HepG2 (cell line): ENCODE measurements around the gene GIMD1. TPM values are rescaled to one million over a fixed set of nuclear protein-coding genes. Genes with fewer than 3 reads are reported as not detected.

Source experiments
- ATAC-seq: fragments of 200-7000 bp; cut with Tn5 transposase; 3 replicates; pipeline ENCODE4 v1.9.1; 2020; ENCODE audit warnings: mild to moderate bottlenecking, moderate library complexity
- BruUV-seq: library from RNA; stranded (reverse); fragments of 400-500 nt; replicated peaks from 2 replicates; lab custom pipeline; 2021; lab: Mats Ljungman, UMichigan
- CTCF ChIA-PET: fragments of 300-600 bp; formaldehyde crosslinking; extraction: SDS; loops from one replicate; lab custom pipeline; 2021; ENCODE audit warnings: low total read pairs, inconsistent platforms, low intra/inter-chr PET ratio; lab: Yijun Ruan, JAX
- POLR2A ChIA-PET: fragments of 350-600 bp; sonication (Branson Sonifier 250); formaldehyde crosslinking; loops from one replicate; lab custom pipeline; 2020; ENCODE audit warnings: antibody characterized with exemption, inconsistent platforms; lab: Yijun Ruan, JAX
- DNase-seq: peaks from one replicate; pipeline ENCODE4 v3.0.0-alpha.2; 2015; ENCODE audit warnings: low spot score
- FAIRE-seq: peaks from 3 replicates; lab custom pipeline; 2011; peaks lifted over from hg19 to GRCh38; lab: Jason Lieb, UNC
- H2AFZ ChIP-seq: one replicate; pipeline ENCODE4 v1.6.1; 2011; ENCODE audit warnings: low read length, inconsistent platforms
- H3K27ac ChIP-seq: fragments of 300-600 bp; 3 replicates; pipeline ENCODE4 v1.8.0; 2011; ENCODE audit warnings: mixed run types, mild to moderate bottlenecking, mixed read lengths, low read length, inconsistent platforms; ENCODE audit not compliant: insufficient read depth; ENCODE audit errors: extremely low read length
- H3K27me3 ChIP-seq, 2 experiments: fragments of 200-600 bp in 1 of 2; 2 replicates in 1 of 2; 3 replicates in 1 of 2; pipeline versions ENCODE4 v1.6.0 to v1.8.0; 2011; ENCODE audit warnings: low read length in 2 of 2, mild to moderate bottlenecking in 2 of 2, moderate library complexity in 2 of 2, inconsistent platforms in 1 of 2; ENCODE audit not compliant: insufficient read depth in 2 of 2, control insufficient read depth in 1 of 2
- H3K36me3 ChIP-seq, 2 experiments: fragments of 200-600 bp in 1 of 2; replicated peaks in 1 of 2; 2 replicates in 1 of 2; 3 replicates in 1 of 2; pipeline versions ENCODE4 v1.5.1 to v1.8.0; 2011; ENCODE audit warnings: low read length in 2 of 2, inconsistent platforms in 1 of 2; ENCODE audit not compliant: insufficient read depth in 2 of 2, control insufficient read depth in 1 of 2
- H3K4me1 ChIP-seq: 2 replicates; pipeline ENCODE4 v1.5.1; 2012; ENCODE audit warnings: low read length, inconsistent platforms; ENCODE audit not compliant: insufficient read depth
- H3K4me2 ChIP-seq: 2 replicates; pipeline ENCODE4 v1.6.0; 2011; ENCODE audit warnings: low read depth, low read length, inconsistent platforms
- H3K4me3 ChIP-seq, 3 experiments: fragments of 200-600 bp in 1 of 3; sonication (generic), shearing (Covaris generic) in 1 of 3; replicated peaks in 1 of 3; 2 replicates each; pipeline ENCODE4 v1.5.1; 2011 to 2016; ENCODE audit warnings: low read length in 3 of 3, inconsistent platforms in 2 of 3, low read depth in 2 of 3, mild to moderate bottlenecking in 2 of 3, control low read depth in 1 of 3, mixed read lengths in 1 of 3; ENCODE audit not compliant: insufficient read depth in 1 of 3
- H3K79me2 ChIP-seq: one replicate; pipeline ENCODE4 v1.6.1; 2011; ENCODE audit warnings: low read length, inconsistent platforms; ENCODE audit not compliant: insufficient read depth
- H3K9ac ChIP-seq: 2 replicates; pipeline ENCODE4 v1.6.0; 2011; ENCODE audit warnings: mild to moderate bottlenecking, low read depth, low read length, inconsistent platforms; ENCODE audit not compliant: insufficient read depth
- H3K9me3 ChIP-seq: 2 replicates; pipeline ENCODE4 v1.5.1; 2012; ENCODE audit warnings: mild to moderate bottlenecking, low read length
- H4K20me1 ChIP-seq: 2 replicates; pipeline ENCODE4 v1.6.0; 2011; ENCODE audit warnings: inconsistent platforms, mild to moderate bottlenecking, low read length, moderate library complexity; ENCODE audit not compliant: insufficient read depth
- CHD2 ChIP-seq: IDR thresholded peaks from 2 replicates; pipeline ENCODE4 v1.6.1; 2011; ENCODE audit warnings: low read depth, low read length, improper control_type of control experiment
- HNF4A ChIP-seq: sonication (generic); formaldehyde crosslinking; IDR thresholded peaks from 2 replicates; pipeline ENCODE4 v1.4.0; 2020; ENCODE audit warnings: missing genetic modification reagents
- RARA ChIP-seq: IDR thresholded peaks from 2 replicates; pipeline ENCODE4 v1.6.1; 2016; ENCODE audit warnings: missing genetic modification reagents, missing compliant biosample characterization
- RBFOX2 ChIP-seq: fragments of 200-400 bp; formaldehyde crosslinking; IDR thresholded peaks from 2 replicates; pipeline ENCODE4 v1.6.1; 2017; ENCODE audit warnings: low read depth, mild to moderate bottlenecking, low read length
- SOX13 ChIP-seq, 3 experiments: fragments of 450-650 bp in 1 of 3; sonication (generic) in 1 of 3; formaldehyde crosslinking in 1 of 3; IDR thresholded peaks in 2 of 3; conservative IDR thresholded peaks in 1 of 3; 2 replicates each; pipeline versions ENCODE4 v1.5.0 to v1.6.1; 2016 to 2020; ENCODE audit warnings: antibody characterized with exemption in 1 of 3, mild to moderate bottlenecking in 1 of 3, missing compliant biosample characterization in 1 of 3, missing genetic modification reagents in 1 of 3, moderate library complexity in 1 of 3
- ZNF292 ChIP-seq: sonication (generic); formaldehyde crosslinking; IDR thresholded peaks from 2 replicates; pipeline ENCODE4 v1.8.1; 2022; ENCODE audit warnings: mild to moderate bottlenecking, low read depth, missing genetic modification reagents, borderline replicate concordance
- WGBS: methylation state at CpG from one replicate; pipeline ENCODE4 v1.1.6; 2017; ENCODE audit warnings: low lambda C conversion rate; 5-methylcytosine and 5-hydroxymethylcytosine counted together
- in situ Hi-C: cut with HindIII; loops from 2 replicates; pipeline ENCODE4 v1.10.0; 2017; ENCODE audit warnings: low pct_unique_long_range_greater_than_20kb; ENCODE audit not compliant: extremely low pct_ligation_motif_present
- intact Hi-C: fragments of 100-400 bp; cut with micrococcal nuclease; formaldehyde crosslinking; loops from one replicate; pipeline ENCODE4 v1.10.0; 2022; ENCODE audit not compliant: unreplicated experiment
- polyA plus RNA-seq, 8 experiments: library from polyadenylated mRNA; depleted of rRNA in 3 of 8; stranded (reverse) in 7 of 8; unstranded in 1 of 8; fragments of >200 nt; fragmentation: Illumina TruSeq in 4 of 8; extraction: Trizol in 4 of 8; gene quantifications; 2 replicates each; pipeline versions ENCODE4 v1.2.1 to v1.2.3, GENCODE V29; 2011 to 2016; ENCODE audit warnings: low read depth in 4 of 8, missing spikeins in 1 of 8, mixed read lengths in 1 of 8; ENCODE audit not compliant: insufficient read depth in 1 of 8
- total RNA-seq, 5 experiments: library from RNA; depleted of rRNA; stranded (reverse); fragments of >200 nt; fragmentation: Illumina TruSeq; extraction: Trizol; gene quantifications; 2 replicates each; pipeline ENCODE4 v1.2.3, GENCODE V29; 2016; ENCODE audit warnings: low read depth in 1 of 5
- TF ChIP-seq, protein P1 (sequence below): sonication (generic); formaldehyde crosslinking; conservative IDR thresholded peaks from 2 replicates; pipeline ENCODE4 v1.4.0; 2020; ENCODE audit warnings: mild to moderate bottlenecking, missing genetic modification reagents, moderate library complexity
- TF ChIP-seq, protein P2 (sequence below): sonication (generic); formaldehyde crosslinking; IDR thresholded peaks from 2 replicates; pipeline ENCODE4 v1.9.0; 2021; ENCODE audit warnings: missing genetic modification reagents, borderline replicate concordance
- TF ChIP-seq, protein P3 (sequence below): sonication (generic); formaldehyde crosslinking; IDR thresholded peaks from 2 replicates; pipeline ENCODE4 v1.4.0; 2020; ENCODE audit warnings: missing genetic modification reagents, borderline replicate concordance

The GIMD1 gene
- total and polyA plus RNA-seq, 2 of the 13 experiments (the other 11 are each of a cell fraction or from before 2014, with no cell fraction given) = not detected

GRCh38 chr4:106320235-106320634, 48.3 kb downstream of the GIMD1 start:
- intact Hi-C loops = no loop called here
- peaks cover 78% of the 10 kb centered on the region for H3K79me2 ChIP-seq
- FAIRE-seq = no peak

More at GRCh38 chr4:106320235-106320634, 48.3 kb downstream of the GIMD1 start:
- peaks cover 49% of the 10 kb centered on the region for H3K4me1 ChIP-seq
- ATAC-seq = no peak
- H2AFZ ChIP-seq = no peak overlapping the region
- H3K4me2 ChIP-seq = peak overlapping the region; percentile 75
- TF ChIP-seq, protein P1, sequence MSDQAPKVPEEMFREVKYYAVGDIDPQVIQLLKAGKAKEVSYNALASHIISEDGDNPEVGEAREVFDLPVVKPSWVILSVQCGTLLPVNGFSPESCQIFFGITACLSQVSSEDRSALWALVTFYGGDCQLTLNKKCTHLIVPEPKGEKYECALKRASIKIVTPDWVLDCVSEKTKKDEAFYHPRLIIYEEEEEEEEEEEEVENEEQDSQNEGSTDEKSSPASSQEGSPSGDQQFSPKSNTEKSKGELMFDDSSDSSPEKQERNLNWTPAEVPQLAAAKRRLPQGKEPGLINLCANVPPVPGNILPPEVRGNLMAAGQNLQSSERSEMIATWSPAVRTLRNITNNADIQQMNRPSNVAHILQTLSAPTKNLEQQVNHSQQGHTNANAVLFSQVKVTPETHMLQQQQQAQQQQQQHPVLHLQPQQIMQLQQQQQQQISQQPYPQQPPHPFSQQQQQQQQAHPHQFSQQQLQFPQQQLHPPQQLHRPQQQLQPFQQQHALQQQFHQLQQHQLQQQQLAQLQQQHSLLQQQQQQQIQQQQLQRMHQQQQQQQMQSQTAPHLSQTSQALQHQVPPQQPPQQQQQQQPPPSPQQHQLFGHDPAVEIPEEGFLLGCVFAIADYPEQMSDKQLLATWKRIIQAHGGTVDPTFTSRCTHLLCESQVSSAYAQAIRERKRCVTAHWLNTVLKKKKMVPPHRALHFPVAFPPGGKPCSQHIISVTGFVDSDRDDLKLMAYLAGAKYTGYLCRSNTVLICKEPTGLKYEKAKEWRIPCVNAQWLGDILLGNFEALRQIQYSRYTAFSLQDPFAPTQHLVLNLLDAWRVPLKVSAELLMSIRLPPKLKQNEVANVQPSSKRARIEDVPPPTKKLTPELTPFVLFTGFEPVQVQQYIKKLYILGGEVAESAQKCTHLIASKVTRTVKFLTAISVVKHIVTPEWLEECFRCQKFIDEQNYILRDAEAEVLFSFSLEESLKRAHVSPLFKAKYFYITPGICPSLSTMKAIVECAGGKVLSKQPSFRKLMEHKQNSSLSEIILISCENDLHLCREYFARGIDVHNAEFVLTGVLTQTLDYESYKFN (CRISPR knock-in tag) = 0 out of 2 replicates have a peak, but pooled peaks have one; percentile 20
- peak; percentile 23; the same call in 1 of the 2 replicates for TF ChIP-seq RBFOX2
- TF ChIP-seq, protein P2, sequence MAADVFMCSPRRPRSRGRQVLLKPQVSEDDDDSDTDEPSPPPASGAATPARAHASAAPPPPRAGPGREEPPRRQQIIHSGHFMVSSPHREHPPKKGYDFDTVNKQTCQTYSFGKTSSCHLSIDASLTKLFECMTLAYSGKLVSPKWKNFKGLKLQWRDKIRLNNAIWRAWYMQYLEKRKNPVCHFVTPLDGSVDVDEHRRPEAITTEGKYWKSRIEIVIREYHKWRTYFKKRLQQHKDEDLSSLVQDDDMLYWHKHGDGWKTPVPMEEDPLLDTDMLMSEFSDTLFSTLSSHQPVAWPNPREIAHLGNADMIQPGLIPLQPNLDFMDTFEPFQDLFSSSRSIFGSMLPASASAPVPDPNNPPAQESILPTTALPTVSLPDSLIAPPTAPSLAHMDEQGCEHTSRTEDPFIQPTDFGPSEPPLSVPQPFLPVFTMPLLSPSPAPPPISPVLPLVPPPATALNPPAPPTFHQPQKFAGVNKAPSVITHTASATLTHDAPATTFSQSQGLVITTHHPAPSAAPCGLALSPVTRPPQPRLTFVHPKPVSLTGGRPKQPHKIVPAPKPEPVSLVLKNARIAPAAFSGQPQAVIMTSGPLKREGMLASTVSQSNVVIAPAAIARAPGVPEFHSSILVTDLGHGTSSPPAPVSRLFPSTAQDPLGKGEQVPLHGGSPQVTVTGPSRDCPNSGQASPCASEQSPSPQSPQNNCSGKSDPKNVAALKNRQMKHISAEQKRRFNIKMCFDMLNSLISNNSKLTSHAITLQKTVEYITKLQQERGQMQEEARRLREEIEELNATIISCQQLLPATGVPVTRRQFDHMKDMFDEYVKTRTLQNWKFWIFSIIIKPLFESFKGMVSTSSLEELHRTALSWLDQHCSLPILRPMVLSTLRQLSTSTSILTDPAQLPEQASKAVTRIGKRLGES = no peak
- TF ChIP-seq ZNF292 (CRISPR knock-in tag) = no peak
- no peak for TF ChIP-seq SOX13 (IDR thresholded peaks at IDR 0.05)
- 0 out of 4 replicates have a peak, but pooled peaks of 1 of the 2 experiments have one; percentile 7 for TF ChIP-seq SOX13 (CRISPR knock-in tag; conservative IDR thresholded peaks at IDR 0.05 in 1 of 2, IDR thresholded peaks at IDR 0.05 in 1 of 2)
- TF ChIP-seq, protein P3, sequence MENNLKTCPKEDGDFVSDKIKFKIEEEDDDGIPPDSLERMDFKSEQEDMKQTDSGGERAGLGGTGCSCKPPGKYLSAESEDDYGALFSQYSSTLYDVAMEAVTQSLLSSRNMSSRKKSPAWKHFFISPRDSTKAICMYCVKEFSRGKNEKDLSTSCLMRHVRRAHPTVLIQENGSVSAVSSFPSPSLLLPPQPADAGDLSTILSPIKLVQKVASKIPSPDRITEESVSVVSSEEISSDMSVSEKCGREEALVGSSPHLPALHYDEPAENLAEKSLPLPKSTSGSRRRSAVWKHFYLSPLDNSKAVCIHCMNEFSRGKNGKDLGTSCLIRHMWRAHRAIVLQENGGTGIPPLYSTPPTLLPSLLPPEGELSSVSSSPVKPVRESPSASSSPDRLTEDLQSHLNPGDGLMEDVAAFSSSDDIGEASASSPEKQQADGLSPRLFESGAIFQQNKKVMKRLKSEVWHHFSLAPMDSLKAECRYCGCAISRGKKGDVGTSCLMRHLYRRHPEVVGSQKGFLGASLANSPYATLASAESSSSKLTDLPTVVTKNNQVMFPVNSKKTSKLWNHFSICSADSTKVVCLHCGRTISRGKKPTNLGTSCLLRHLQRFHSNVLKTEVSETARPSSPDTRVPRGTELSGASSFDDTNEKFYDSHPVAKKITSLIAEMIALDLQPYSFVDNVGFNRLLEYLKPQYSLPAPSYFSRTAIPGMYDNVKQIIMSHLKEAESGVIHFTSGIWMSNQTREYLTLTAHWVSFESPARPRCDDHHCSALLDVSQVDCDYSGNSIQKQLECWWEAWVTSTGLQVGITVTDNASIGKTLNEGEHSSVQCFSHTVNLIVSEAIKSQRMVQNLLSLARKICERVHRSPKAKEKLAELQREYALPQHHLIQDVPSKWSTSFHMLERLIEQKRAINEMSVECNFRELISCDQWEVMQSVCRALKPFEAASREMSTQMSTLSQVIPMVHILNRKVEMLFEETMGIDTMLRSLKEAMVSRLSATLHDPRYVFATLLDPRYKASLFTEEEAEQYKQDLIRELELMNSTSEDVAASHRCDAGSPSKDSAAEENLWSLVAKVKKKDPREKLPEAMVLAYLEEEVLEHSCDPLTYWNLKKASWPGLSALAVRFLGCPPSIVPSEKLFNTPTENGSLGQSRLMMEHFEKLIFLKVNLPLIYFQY (CRISPR knock-in tag) = no peak
- peak; percentile 40 for TF ChIP-seq HNF4A (CRISPR knock-in tag)
- peak; percentile 59 for TF ChIP-seq RARA (CRISPR knock-in tag)
- no peak for TF ChIP-seq CHD2
- WGBS = 80% methylated on average over 1 of the region's 1 CpG
- H3K4me3 ChIP-seq = no peak overlapping the region; a peak in 1 of 6 replicates
- no peaks in the 10 kb centered on the region for H3K9me3 ChIP-seq
- ChIA-PET CTCF (no interaction called here), POLR2A (interaction anchor here (1.0 to 1.4 kb wide), 3 partner anchors 8 to 62 kb away, joined by 3 to 6 read pairs (median 5); no protein-coding TSS in a partner anchor)
- in situ Hi-C loops = no loop called here
- H3K27ac ChIP-seq = peak overlapping the region; percentile 25
- no TSS peak for BruUV-seq
- no peak overlapping the region for H3K9ac ChIP-seq
- H3K36me3 ChIP-seq = 0 out of 5 replicates have a peak, but pooled peaks cover 0 to 4% of the 10 kb centered on the region in 2 experiments
- no peaks in the 10 kb centered on the region for H4K20me1 ChIP-seq
- H3K27me3 ChIP-seq = no peaks in the 10 kb centered on the region; a peak in 2 of 5 replicates
- no peak for DNase-seq
